Measurements from ENCODE around the gene BCDIN3D.

BCDIN3D gene

GRCh38 chr12:49792181-49792970 is 50.5 kb downstream of the BCDIN3D start:
- H3K36me3 ChIP-seq (ENCODE audit: control insufficient read depth in 2 of 2, insufficient read depth in 2 of 2, low read length in 2 of 2): no peaks in the 10 kb centered on the region

GRCh38 chr12:49791700-49792099 is 51.2 kb downstream of the BCDIN3D start:
- Histone ChIP-seq H3K27ac (ENCODE audit: low read depth in 2 of 2, low read length in 2 of 2) (no peak overlapping the region), H3K9ac (ENCODE audit: low read depth in 1 of 2, low read length in 2 of 2) (no peak overlapping the region), H3K4me3 (ENCODE audit: low read length in 2 of 2) (no peak overlapping the region), H3K9me3 (ENCODE audit: control insufficient read depth in 2 of 2, low read length in 2 of 2) (peaks cover 0 to 2% of the 10 kb centered on the region in 2 donors), H3K27me3 (ENCODE audit: control insufficient read depth in 2 of 2, insufficient read depth in 2 of 2, low read length in 2 of 2) (no peaks in the 10 kb centered on the region), H3K36me3 (ENCODE audit: control insufficient read depth in 2 of 2, insufficient read depth in 2 of 2, low read length in 2 of 2) (no peaks in the 10 kb centered on the region), H3K4me1 (ENCODE audit: control insufficient read depth in 2 of 2, insufficient read depth in 2 of 2, low read length in 2 of 2) (no peaks in the 10 kb centered on the region)

More at GRCh38 chr12:49792181-49792970, 50.5 kb downstream of the BCDIN3D start:
- H3K27ac ChIP-seq (ENCODE audit: low read depth in 2 of 2, low read length in 2 of 2): no peak overlapping the region
- no peak overlapping the region for H3K4me3 ChIP-seq (ENCODE audit: low read length in 2 of 2)
- no peaks in the 10 kb centered on the region for H3K27me3 ChIP-seq (ENCODE audit: control insufficient read depth in 2 of 2, insufficient read depth in 2 of 2, low read length in 2 of 2)
- peaks cover 0 to 2% of the 10 kb centered on the region in 2 donors for H3K9me3 ChIP-seq (ENCODE audit: control insufficient read depth in 2 of 2, low read length in 2 of 2)
- H3K4me1 ChIP-seq (ENCODE audit: control insufficient read depth in 2 of 2, insufficient read depth in 2 of 2, low read length in 2 of 2): no peaks in the 10 kb centered on the region
- no peak overlapping the region for H3K9ac ChIP-seq (ENCODE audit: low read depth in 1 of 2, low read length in 2 of 2)

- Histone ChIP-seq H3K9ac (ENCODE audit: low read depth in 1 of 2, low read length in 2 of 2) (no peak overlapping the region), H3K4me1 (ENCODE audit: control insufficient read depth in 2 of 2, insufficient read depth in 2 of 2, low read length in 2 of 2) (no peaks in the 10 kb centered on the region), H3K9me3 (ENCODE audit: control insufficient read depth in 2 of 2, low read length in 2 of 2) (peaks cover 0 to 2% of the 10 kb centered on the region in 2 donors), H3K27ac (ENCODE audit: low read depth in 2 of 2, low read length in 2 of 2) (no peak overlapping the region), H3K4me3 (ENCODE audit: low read length in 2 of 2) (no peak overlapping the region), H3K27me3 (ENCODE audit: control insufficient read depth in 2 of 2, insufficient read depth in 2 of 2, low read length in 2 of 2) (no peaks in the 10 kb centered on the region), H3K36me3 (ENCODE audit: control insufficient read depth in 2 of 2, insufficient read depth in 2 of 2, low read length in 2 of 2) (no peaks in the 10 kb centered on the region)
These were observed 52.0 kb downstream of the BCDIN3D start for GRCh38 chr12:49790741-49791555.

GRCh38 chr12:49789992-49790391 is 52.9 kb downstream of the BCDIN3D start:
- Histone ChIP-seq H3K27me3 (ENCODE audit: control insufficient read depth in 2 of 2, insufficient read depth in 2 of 2, low read length in 2 of 2) (no peaks in the 10 kb centered on the region), H3K36me3 (ENCODE audit: control insufficient read depth in 2 of 2, insufficient read depth in 2 of 2, low read length in 2 of 2) (no peaks in the 10 kb centered on the region), H3K9me3 (ENCODE audit: control insufficient read depth in 2 of 2, low read length in 2 of 2) (peaks cover 0 to 2% of the 10 kb centered on the region in 2 donors), H3K27ac (ENCODE audit: low read depth in 2 of 2, low read length in 2 of 2) (no peak overlapping the region), H3K4me3 (ENCODE audit: low read length in 2 of 2) (no peak overlapping the region), H3K9ac (ENCODE audit: low read depth in 1 of 2, low read length in 2 of 2) (no peak overlapping the region), H3K4me1 (ENCODE audit: control insufficient read depth in 2 of 2, insufficient read depth in 2 of 2, low read length in 2 of 2) (no peaks in the 10 kb centered on the region)

- Histone ChIP-seq H3K9ac (ENCODE audit: low read depth in 1 of 2, low read length in 2 of 2) (no peak overlapping the region), H3K4me3 (ENCODE audit: low read length in 2 of 2) (no peak overlapping the region), H3K27me3 (ENCODE audit: control insufficient read depth in 2 of 2, insufficient read depth in 2 of 2, low read length in 2 of 2) (no peaks in the 10 kb centered on the region), H3K27ac (ENCODE audit: low read depth in 2 of 2, low read length in 2 of 2) (no peak overlapping the region), H3K36me3 (ENCODE audit: control insufficient read depth in 2 of 2, insufficient read depth in 2 of 2, low read length in 2 of 2) (no peaks in the 10 kb centered on the region), H3K9me3 (ENCODE audit: control insufficient read depth in 2 of 2, low read length in 2 of 2) (peaks cover 0 to 2% of the 10 kb centered on the region in 2 donors), H3K4me1 (ENCODE audit: control insufficient read depth in 2 of 2, insufficient read depth in 2 of 2, low read length in 2 of 2) (no peaks in the 10 kb centered on the region)
These were observed 55.2 kb downstream of the BCDIN3D start for GRCh38 chr12:49787672-49788071.
